Nephron (organoid): ENCODE results near the gene PTPRM.

Experiments used
- H3K27ac Mint-ChIP-seq, 3 experiments: 2 replicates each; pipeline ENCODE4 v1.8.0; 2020; ENCODE audit warnings: mixed read lengths in 3 of 3, mild to moderate bottlenecking in 2 of 3, moderate library complexity in 1 of 3
- H3K27me3 Mint-ChIP-seq: 2 replicates; pipeline ENCODE4 v1.8.0; 2021; ENCODE audit warnings: low read depth, mild to moderate bottlenecking, moderate library complexity, mixed read lengths
- H3K36me3 Mint-ChIP-seq: 2 replicates; pipeline ENCODE4 v1.8.0; 2020; ENCODE audit warnings: low read depth, mixed read lengths
- H3K4me1 Mint-ChIP-seq: 2 replicates; pipeline ENCODE4 v1.8.0; 2020; ENCODE audit warnings: mixed read lengths
- H3K4me3 Mint-ChIP-seq, 3 experiments: 2 replicates each; pipeline ENCODE4 v1.8.0; 2020; ENCODE audit warnings: mild to moderate bottlenecking in 3 of 3, mixed read lengths in 3 of 3, moderate library complexity in 2 of 3
- H3K9me3 Mint-ChIP-seq: 2 replicates; pipeline ENCODE4 v1.8.0; 2020; ENCODE audit warnings: mixed read lengths
- CTCF ChIP-seq, 3 experiments: fragments of 200-600 bp; sonication (generic); IDR thresholded peaks; one replicate each; pipeline ENCODE4 v1.5.0; 2021; ENCODE audit warnings: antibody characterized with exemption in 3 of 3; ENCODE audit not compliant: unreplicated experiment in 3 of 3

PTPRM gene

GRCh38 chr18:7626175-7626921, 59.2 kb downstream of the PTPRM start:
- Mint-ChIP-seq H3K36me3 (no peaks in the 10 kb centered on the region), H3K9me3 (no peaks in the 10 kb centered on the region), H3K27me3 (no peaks in the 10 kb centered on the region), H3K4me1 (peaks cover 4% of the 10 kb centered on the region), H3K27ac (no peak overlapping the region), H3K4me3 (no peak overlapping the region)
- no peak for TF ChIP-seq CTCF (IDR thresholded peaks at IDR 0.05; ENCODE audit: unreplicated experiment in 3 of 3)

- H3K4me3 Mint-ChIP-seq: no peak overlapping the region
- no peaks in the 10 kb centered on the region for H3K36me3 Mint-ChIP-seq
- H3K27me3 Mint-ChIP-seq: no peaks in the 10 kb centered on the region
- no peak overlapping the region for H3K27ac Mint-ChIP-seq
- no peaks in the 10 kb centered on the region for H3K9me3 Mint-ChIP-seq
- TF ChIP-seq CTCF (IDR thresholded peaks at IDR 0.05; ENCODE audit: unreplicated experiment in 3 of 3): no peak
- peaks cover 4% of the 10 kb centered on the region for H3K4me1 Mint-ChIP-seq
Observed at GRCh38 chr18:7626922-7627440, 59.9 kb downstream of the PTPRM start.

- Mint-ChIP-seq H3K27ac (no peak overlapping the region), H3K9me3 (no peaks in the 10 kb centered on the region), H3K4me3 (no peak overlapping the region), H3K27me3 (no peaks in the 10 kb centered on the region), H3K36me3 (no peaks in the 10 kb centered on the region), H3K4me1 (no peaks in the 10 kb centered on the region)
- TF ChIP-seq CTCF (IDR thresholded peaks at IDR 0.05; ENCODE audit: unreplicated experiment in 3 of 3): no peak
Observed at GRCh38 chr18:7629416-7629815, 62.3 kb downstream of the PTPRM start.

- Mint-ChIP-seq H3K4me1 (no peaks in the 10 kb centered on the region), H3K27me3 (no peaks in the 10 kb centered on the region), H3K9me3 (no peaks in the 10 kb centered on the region), H3K27ac (no peak overlapping the region), H3K36me3 (no peaks in the 10 kb centered on the region), H3K4me3 (no peak overlapping the region)
- no peak for TF ChIP-seq CTCF (IDR thresholded peaks at IDR 0.05; ENCODE audit: unreplicated experiment in 3 of 3)
Observed at GRCh38 chr18:7630731-7631442, 63.8 kb downstream of the PTPRM start.

GRCh38 chr18:7632152-7633098, 65.3 kb downstream of the PTPRM start:
- TF ChIP-seq CTCF (IDR thresholded peaks at IDR 0.05; ENCODE audit: unreplicated experiment in 3 of 3): no peak
- H3K4me1 Mint-ChIP-seq: no peaks in the 10 kb centered on the region
- no peak overlapping the region for H3K27ac Mint-ChIP-seq

More at GRCh38 chr18:7632152-7633098, 65.3 kb downstream of the PTPRM start:
- Mint-ChIP-seq H3K4me3 (no peak overlapping the region), H3K36me3 (no peaks in the 10 kb centered on the region), H3K9me3 (no peaks in the 10 kb centered on the region), H3K27me3 (no peaks in the 10 kb centered on the region)
